Liver (tissue), 9 donors: Measurements from ENCODE around the gene ECD. TPM values are rescaled to one million over a fixed set of nuclear protein-coding genes. Genes with fewer than 3 reads are reported as not detected.

Experiments
- DNase-seq: peaks from one replicate; pipeline ENCODE4 v3.0.0-alpha.2; 2017; ENCODE audit warnings: low spot score
- H3K27ac ChIP-seq, 2 donors: one replicate each; pipeline ENCODE4 v1.7.0; 2013; ENCODE audit warnings: inconsistent platforms in 2 of 2, low read length in 2 of 2, control low read depth in 1 of 2, low read depth in 1 of 2, mild to moderate bottlenecking in 1 of 2
- H3K27me3 ChIP-seq, 4 donors: one replicate each; pipeline versions ENCODE4 v1.6.1 to v1.7.0; 2013; ENCODE audit warnings: low read length in 3 of 4, inconsistent platforms in 1 of 4, mild to moderate bottlenecking in 1 of 4, moderate library complexity in 1 of 4; ENCODE audit not compliant: control insufficient read depth in 4 of 4, insufficient read depth in 4 of 4
- H3K36me3 ChIP-seq, 4 donors: one replicate each; pipeline versions ENCODE4 v1.6.1 to v1.7.0; 2013; ENCODE audit warnings: low read length in 3 of 4, mild to moderate bottlenecking in 3 of 4, low read depth in 1 of 4, moderate library complexity in 1 of 4; ENCODE audit not compliant: control insufficient read depth in 4 of 4, insufficient read depth in 3 of 4
- H3K4me1 ChIP-seq, 4 donors: one replicate each; pipeline versions ENCODE4 v1.6.1 to v1.7.0; 2013; ENCODE audit warnings: low read length in 3 of 4, mild to moderate bottlenecking in 3 of 4, moderate library complexity in 1 of 4; ENCODE audit not compliant: control insufficient read depth in 4 of 4, insufficient read depth in 4 of 4
- H3K4me3 ChIP-seq, 3 donors: one replicate each; pipeline versions ENCODE4 v1.6.1 to v1.7.0; 2013; ENCODE audit warnings: low read length in 3 of 3, control low read depth in 1 of 3, low read depth in 1 of 3, mild to moderate bottlenecking in 1 of 3
- H3K9ac ChIP-seq, 2 donors: one replicate each; pipeline ENCODE4 v1.7.0; 2013; ENCODE audit warnings: low read length in 2 of 2, mild to moderate bottlenecking in 2 of 2, moderate library complexity in 2 of 2, control low read depth in 1 of 2, low read depth in 1 of 2
- H3K9me3 ChIP-seq, 4 donors: one replicate each; pipeline versions ENCODE4 v1.6.1 to v1.7.0; 2013; ENCODE audit warnings: low read length in 3 of 4; ENCODE audit not compliant: control insufficient read depth in 4 of 4
- ATF3 ChIP-seq: IDR thresholded peaks from 2 replicates; pipeline ENCODE4 v1.6.1; 2016; ENCODE audit warnings: antibody characterized with exemption
- EGR1 ChIP-seq, 2 donors: IDR thresholded peaks; 2 replicates each; pipeline ENCODE4 v1.6.1; 2016 to 2018; ENCODE audit warnings: antibody characterized with exemption in 2 of 2, low read depth in 2 of 2
- FOXA1 ChIP-seq: IDR thresholded peaks from 2 replicates; pipeline ENCODE4 v1.6.1; 2016; ENCODE audit warnings: antibody characterized with exemption
- FOXA2 ChIP-seq: IDR thresholded peaks from 2 replicates; pipeline ENCODE4 v1.6.1; 2016; ENCODE audit warnings: antibody characterized with exemption
- GABPA ChIP-seq, 2 donors: IDR thresholded peaks in 1 of 2; conservative IDR thresholded peaks in 1 of 2; 2 replicates each; pipeline ENCODE4 v1.6.1; 2016; ENCODE audit warnings: antibody characterized with exemption in 2 of 2, mild to moderate bottlenecking in 1 of 2, moderate library complexity in 1 of 2
- HNF4A ChIP-seq, 2 donors: conservative IDR thresholded peaks; 2 replicates each; pipeline ENCODE4 v1.6.1; 2016; ENCODE audit warnings: antibody characterized with exemption in 2 of 2, mild to moderate bottlenecking in 2 of 2
- HNF4G ChIP-seq: IDR thresholded peaks from 2 replicates; pipeline ENCODE4 v1.6.1; 2016; ENCODE audit warnings: antibody characterized with exemption
- JUND ChIP-seq, 2 donors: IDR thresholded peaks; 2 replicates each; pipeline ENCODE4 v1.6.1; 2016; ENCODE audit warnings: antibody characterized with exemption in 2 of 2
- MAX ChIP-seq: IDR thresholded peaks from 2 replicates; pipeline ENCODE4 v1.6.1; 2016; ENCODE audit warnings: antibody characterized with exemption
- NR2F2 ChIP-seq: IDR thresholded peaks from 2 replicates; pipeline ENCODE4 v1.6.1; 2016; ENCODE audit warnings: antibody characterized with exemption
- RAD21 ChIP-seq, 2 donors: IDR thresholded peaks; 2 replicates each; pipeline ENCODE4 v1.6.1; 2016; ENCODE audit warnings: antibody characterized with exemption in 2 of 2, mild to moderate bottlenecking in 2 of 2
- RXRA ChIP-seq, 2 donors: IDR thresholded peaks; 2 replicates each; pipeline ENCODE4 v1.6.1; 2017 to 2018; ENCODE audit warnings: antibody characterized with exemption in 2 of 2, mild to moderate bottlenecking in 1 of 2
- SP1 ChIP-seq: IDR thresholded peaks from 2 replicates; pipeline ENCODE4 v1.6.1; 2018; ENCODE audit warnings: antibody characterized with exemption, mild to moderate bottlenecking
- TAF1 ChIP-seq: conservative IDR thresholded peaks from 2 replicates; pipeline ENCODE4 v1.6.1; 2016; ENCODE audit warnings: antibody characterized with exemption, mild to moderate bottlenecking
- YY1 ChIP-seq: IDR thresholded peaks from 2 replicates; pipeline ENCODE4 v1.6.1; 2016; ENCODE audit warnings: antibody characterized with exemption, mild to moderate bottlenecking
- WGBS: extraction: QIAGEN DNeasy Blood & Tissue Kit; methylation state at CpG from one replicate; pipeline ENCODE4 v1.1.7; 2013; 5-methylcytosine and 5-hydroxymethylcytosine counted together
- polyA plus RNA-seq, 2 donors: library from polyadenylated mRNA; stranded (reverse) in 1 of 2; unstranded in 1 of 2; fragments of 200-250 nt in 1 of 2; fragments of >200 nt in 1 of 2; fragmentation: Nextera tagmentation in 1 of 2; extraction: Ambion mirVana in 1 of 2; gene quantifications; one replicate each; pipeline versions ENCODE4 v1.2.1 to v1.2.3, GENCODE V29; 2013 to 2015
- total RNA-seq, 2 donors: library from RNA; depleted of rRNA; stranded (reverse); fragments of >200 nt; gene quantifications; one replicate each; pipeline ENCODE4 v1.2.3, GENCODE V29; 2014
- TF ChIP-seq, protein P1 (sequence below): fragments of 150-350 bp; IDR thresholded peaks from 2 replicates; pipeline ENCODE4 v1.5.1; 2017; ENCODE audit warnings: improper control_type of control experiment, low read depth, low read length; ENCODE audit not compliant: missing input control
- TF ChIP-seq, protein P2 (sequence below): IDR thresholded peaks from 2 replicates; pipeline ENCODE4 v1.6.1; 2016; ENCODE audit warnings: antibody characterized with exemption, mild to moderate bottlenecking
- TF ChIP-seq, protein P3 (sequence below): IDR thresholded peaks from 2 replicates; pipeline ENCODE4 v1.6.1; 2016; ENCODE audit warnings: antibody characterized with exemption
- donor health status: healthy.
- donor health status: healthy.
- donor health status: healthy.
- donor health status: healthy.
- donor health status: healthy.

ECD gene
- total and polyA plus RNA-seq, 4 donors, result 7.1 to 16.2 (median 12.0) TPM

DNA sequence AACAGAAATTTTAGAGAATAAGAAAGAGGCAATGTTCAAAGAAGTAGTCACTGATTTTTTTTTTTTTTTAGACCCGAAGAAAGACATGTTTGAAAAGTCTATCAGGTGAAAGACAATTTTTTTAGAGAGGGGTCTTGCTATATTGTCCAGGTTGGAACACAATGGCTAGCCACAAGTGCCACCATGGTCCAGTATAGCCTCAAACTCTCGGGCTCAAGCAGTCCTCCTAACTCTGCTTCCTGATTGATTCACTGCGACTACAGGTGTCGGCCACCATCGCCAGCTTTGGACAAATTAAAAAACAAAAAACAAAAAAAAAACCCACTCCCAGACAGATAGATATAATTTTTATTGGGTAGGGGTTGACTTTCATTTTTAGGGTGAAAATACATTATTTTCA lies 22.4 kb upstream of the ECD start:
- no peak overlapping the region for H3K9ac ChIP-seq
- TF ChIP-seq FOXA1, result no peak
- TF ChIP-seq RXRA (IDR thresholded peaks at IDR 0.05), result no peak
- no peak for TF ChIP-seq TAF1
- TF ChIP-seq FOXA2, result no peak
- TF ChIP-seq, protein P1, sequence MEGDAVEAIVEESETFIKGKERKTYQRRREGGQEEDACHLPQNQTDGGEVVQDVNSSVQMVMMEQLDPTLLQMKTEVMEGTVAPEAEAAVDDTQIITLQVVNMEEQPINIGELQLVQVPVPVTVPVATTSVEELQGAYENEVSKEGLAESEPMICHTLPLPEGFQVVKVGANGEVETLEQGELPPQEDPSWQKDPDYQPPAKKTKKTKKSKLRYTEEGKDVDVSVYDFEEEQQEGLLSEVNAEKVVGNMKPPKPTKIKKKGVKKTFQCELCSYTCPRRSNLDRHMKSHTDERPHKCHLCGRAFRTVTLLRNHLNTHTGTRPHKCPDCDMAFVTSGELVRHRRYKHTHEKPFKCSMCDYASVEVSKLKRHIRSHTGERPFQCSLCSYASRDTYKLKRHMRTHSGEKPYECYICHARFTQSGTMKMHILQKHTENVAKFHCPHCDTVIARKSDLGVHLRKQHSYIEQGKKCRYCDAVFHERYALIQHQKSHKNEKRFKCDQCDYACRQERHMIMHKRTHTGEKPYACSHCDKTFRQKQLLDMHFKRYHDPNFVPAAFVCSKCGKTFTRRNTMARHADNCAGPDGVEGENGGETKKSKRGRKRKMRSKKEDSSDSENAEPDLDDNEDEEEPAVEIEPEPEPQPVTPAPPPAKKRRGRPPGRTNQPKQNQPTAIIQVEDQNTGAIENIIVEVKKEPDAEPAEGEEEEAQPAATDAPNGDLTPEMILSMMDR, result no peak
- no peak for TF ChIP-seq YY1
- TF ChIP-seq, protein P2, sequence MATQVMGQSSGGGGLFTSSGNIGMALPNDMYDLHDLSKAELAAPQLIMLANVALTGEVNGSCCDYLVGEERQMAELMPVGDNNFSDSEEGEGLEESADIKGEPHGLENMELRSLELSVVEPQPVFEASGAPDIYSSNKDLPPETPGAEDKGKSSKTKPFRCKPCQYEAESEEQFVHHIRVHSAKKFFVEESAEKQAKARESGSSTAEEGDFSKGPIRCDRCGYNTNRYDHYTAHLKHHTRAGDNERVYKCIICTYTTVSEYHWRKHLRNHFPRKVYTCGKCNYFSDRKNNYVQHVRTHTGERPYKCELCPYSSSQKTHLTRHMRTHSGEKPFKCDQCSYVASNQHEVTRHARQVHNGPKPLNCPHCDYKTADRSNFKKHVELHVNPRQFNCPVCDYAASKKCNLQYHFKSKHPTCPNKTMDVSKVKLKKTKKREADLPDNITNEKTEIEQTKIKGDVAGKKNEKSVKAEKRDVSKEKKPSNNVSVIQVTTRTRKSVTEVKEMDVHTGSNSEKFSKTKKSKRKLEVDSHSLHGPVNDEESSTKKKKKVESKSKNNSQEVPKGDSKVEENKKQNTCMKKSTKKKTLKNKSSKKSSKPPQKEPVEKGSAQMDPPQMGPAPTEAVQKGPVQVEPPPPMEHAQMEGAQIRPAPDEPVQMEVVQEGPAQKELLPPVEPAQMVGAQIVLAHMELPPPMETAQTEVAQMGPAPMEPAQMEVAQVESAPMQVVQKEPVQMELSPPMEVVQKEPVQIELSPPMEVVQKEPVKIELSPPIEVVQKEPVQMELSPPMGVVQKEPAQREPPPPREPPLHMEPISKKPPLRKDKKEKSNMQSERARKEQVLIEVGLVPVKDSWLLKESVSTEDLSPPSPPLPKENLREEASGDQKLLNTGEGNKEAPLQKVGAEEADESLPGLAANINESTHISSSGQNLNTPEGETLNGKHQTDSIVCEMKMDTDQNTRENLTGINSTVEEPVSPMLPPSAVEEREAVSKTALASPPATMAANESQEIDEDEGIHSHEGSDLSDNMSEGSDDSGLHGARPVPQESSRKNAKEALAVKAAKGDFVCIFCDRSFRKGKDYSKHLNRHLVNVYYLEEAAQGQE, result no peak
- no peak for TF ChIP-seq JUND (IDR thresholded peaks at IDR 0.05)
- TF ChIP-seq HNF4G, result no peak
- TF ChIP-seq ATF3, result no peak
- no peak for TF ChIP-seq EGR1 (IDR thresholded peaks at IDR 0.05; ENCODE audit: low read depth in 2 of 2)
- no peak for TF ChIP-seq HNF4A (conservative IDR thresholded peaks at IDR 0.05)
- TF ChIP-seq MAX, result no peak
- TF ChIP-seq SP1, result no peak
- TF ChIP-seq RAD21 (IDR thresholded peaks at IDR 0.05), result no peak
- TF ChIP-seq, protein P3, sequence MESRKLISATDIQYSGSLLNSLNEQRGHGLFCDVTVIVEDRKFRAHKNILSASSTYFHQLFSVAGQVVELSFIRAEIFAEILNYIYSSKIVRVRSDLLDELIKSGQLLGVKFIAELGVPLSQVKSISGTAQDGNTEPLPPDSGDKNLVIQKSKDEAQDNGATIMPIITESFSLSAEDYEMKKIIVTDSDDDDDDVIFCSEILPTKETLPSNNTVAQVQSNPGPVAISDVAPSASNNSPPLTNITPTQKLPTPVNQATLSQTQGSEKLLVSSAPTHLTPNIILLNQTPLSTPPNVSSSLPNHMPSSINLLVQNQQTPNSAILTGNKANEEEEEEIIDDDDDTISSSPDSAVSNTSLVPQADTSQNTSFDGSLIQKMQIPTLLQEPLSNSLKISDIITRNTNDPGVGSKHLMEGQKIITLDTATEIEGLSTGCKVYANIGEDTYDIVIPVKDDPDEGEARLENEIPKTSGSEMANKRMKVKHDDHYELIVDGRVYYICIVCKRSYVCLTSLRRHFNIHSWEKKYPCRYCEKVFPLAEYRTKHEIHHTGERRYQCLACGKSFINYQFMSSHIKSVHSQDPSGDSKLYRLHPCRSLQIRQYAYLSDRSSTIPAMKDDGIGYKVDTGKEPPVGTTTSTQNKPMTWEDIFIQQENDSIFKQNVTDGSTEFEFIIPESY, result no peak
- no peak for TF ChIP-seq GABPA (IDR thresholded peaks at IDR 0.05 in 1 of 2, conservative IDR thresholded peaks at IDR 0.05 in 1 of 2)
- TF ChIP-seq NR2F2, result no peak
- no peak overlapping the region for H3K4me3 ChIP-seq
- no peaks in the 10 kb centered on the region for H3K9me3 ChIP-seq
- H3K36me3 ChIP-seq, result peaks cover 1 to 11% (median 3%) of the 10 kb centered on the region in 4 donors
- WGBS, result 97% methylated on average over 5 of the region's 5 CpGs
- no peaks in the 10 kb centered on the region for H3K4me1 ChIP-seq
- H3K27me3 ChIP-seq, result no peaks in the 10 kb centered on the region
- DNase-seq, result no peak
- H3K27ac ChIP-seq, result no peak overlapping the region
